Tibial nerve (tissue), 4 donors: ENCODE measurements around the gene APOL1. TPM values are rescaled to one million over a fixed set of nuclear protein-coding genes. Genes with fewer than 3 reads are reported as not detected.
"Not testable (repeated sequence)": the region's sequence is repeated elsewhere in the genome, so short reads cannot be mapped to it uniquely, and the experiment has no call there.

Source experiments
- DNase-seq, 2 donors: peaks; one replicate each; pipeline ENCODE4 v3.0.0-alpha.2; 2019; ENCODE audit warnings: low spot score in 2 of 2
- H3K27ac ChIP-seq, 4 donors: fragments of 200-600 bp; sonication (generic) in 3 of 4; one replicate each; pipeline ENCODE4 v1.5.1; 2017 to 2019; ENCODE audit warnings: mild to moderate bottlenecking in 1 of 4
- H3K27me3 ChIP-seq, 2 donors: fragments of 200-600 bp; sonication (generic) in 1 of 2; one replicate each; pipeline versions ENCODE4 v1.5.1 to v1.6.0; 2017 to 2019
- H3K36me3 ChIP-seq, 3 donors: fragments of 200-600 bp; sonication (generic); one replicate each; pipeline ENCODE4 v1.5.1; 2018 to 2019
- H3K4me1 ChIP-seq, 4 donors: fragments of 200-600 bp; sonication (generic) in 3 of 4; one replicate each; pipeline ENCODE4 v1.5.1; 2017 to 2019
- H3K4me3 ChIP-seq, 4 donors: fragments of 200-600 bp; sonication (generic) in 3 of 4; one replicate each; pipeline ENCODE4 v1.5.1; 2017 to 2019; ENCODE audit warnings: mild to moderate bottlenecking in 1 of 4, moderate library complexity in 1 of 4
- H3K9me3 ChIP-seq, 4 donors: fragments of 200-600 bp; sonication (generic) in 3 of 4; one replicate each; pipeline ENCODE4 v1.5.1; 2017 to 2019
- CTCF ChIP-seq, 5 experiments: fragments of 200-600 bp in 3 of 5; fragments of 450-650 bp in 2 of 5; sonication (generic) in 3 of 5; IDR thresholded peaks; one replicate each; pipeline ENCODE4 v1.5.1; 2016 to 2019; ENCODE audit warnings: antibody characterized with exemption in 5 of 5, mild to moderate bottlenecking in 3 of 5, moderate library complexity in 2 of 5
- EP300 ChIP-seq, 2 donors: sonication (generic); formaldehyde crosslinking; IDR thresholded peaks; one replicate each; pipeline ENCODE4 v1.6.1; 2017; ENCODE audit warnings: antibody characterized with exemption in 2 of 2, mild to moderate bottlenecking in 1 of 2
- POLR2A ChIP-seq, 2 donors: fragments of 450-650 bp; IDR thresholded peaks; one replicate each; pipeline ENCODE4 v1.6.1; 2017; ENCODE audit warnings: antibody characterized with exemption in 2 of 2, mild to moderate bottlenecking in 2 of 2, moderate library complexity in 2 of 2
- WGBS, 2 donors: methylation state at CpG; one replicate each; pipeline ENCODE4 v1.1.5; 2018; 5-methylcytosine and 5-hydroxymethylcytosine counted together
- total RNA-seq, 4 donors: library from RNA; depleted of rRNA; stranded (reverse); fragments of >200 nt; gene quantifications; one replicate each; pipeline ENCODE4 v1.1.0, GENCODE V29; 2016

APOL1 gene
- total RNA-seq, 4 donors from 2014 or later = 8.3 to 16.8 (median 10.1) TPM

DNA sequence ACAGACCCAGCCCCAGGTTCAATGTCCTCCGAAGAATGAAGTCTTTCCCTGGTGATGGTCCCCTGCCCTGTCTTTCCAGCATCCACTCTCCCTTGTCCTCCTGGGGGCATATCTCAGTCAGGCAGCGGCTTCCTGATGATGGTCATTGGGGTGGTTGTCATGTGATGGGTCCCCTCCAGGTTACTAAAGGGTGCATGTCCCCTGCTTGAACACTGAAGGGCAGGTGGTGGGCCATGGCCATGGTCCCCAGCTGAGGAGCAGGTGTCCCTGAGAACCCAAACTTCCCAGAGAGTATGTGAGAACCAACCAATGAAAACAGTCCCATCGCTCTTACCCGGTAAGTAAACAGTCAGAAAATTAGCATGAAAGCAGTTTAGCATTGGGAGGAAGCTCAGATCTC lies 14.1 kb downstream of the APOL1 start:
- Histone ChIP-seq H3K27ac (no peak overlapping the region), H3K9me3 (no peaks in the 10 kb centered on the region), H3K27me3 (no peaks in the 10 kb centered on the region), H3K36me3 (peaks cover 0 to 27% (median 9%) of the 10 kb centered on the region in 3 donors), H3K4me1 (peaks cover 0 to 6% (median 0%) of the 10 kb centered on the region in 4 donors), H3K4me3 (no peak overlapping the region)
- no peak for DNase-seq
- WGBS, 2 donors = 83 to 90% methylated on average over 4 of the region's 4 CpGs
- TF ChIP-seq CTCF (IDR thresholded peaks at IDR 0.05) (no peak), POLR2A (IDR thresholded peaks at IDR 0.05) (no peak), EP300 (IDR thresholded peaks at IDR 0.05) (no peak)

GRCh38 chr22:36267896-36268485 lies 15.1 kb downstream of the APOL1 start:
- peaks cover 0 to 24% (median 9%) of the 10 kb centered on the region in 3 donors for H3K36me3 ChIP-seq
- no peak overlapping the region for H3K4me3 ChIP-seq
- H3K27ac ChIP-seq = no peak overlapping the region
- DNase-seq = no peak
- H3K9me3 ChIP-seq = no peaks in the 10 kb centered on the region
- WGBS, 2 donors = 90 to 93% methylated on average over 11 of the region's 11 CpGs
- TF ChIP-seq CTCF (IDR thresholded peaks at IDR 0.05) (no peak), POLR2A (IDR thresholded peaks at IDR 0.05) (no peak), EP300 (IDR thresholded peaks at IDR 0.05) (no peak)
- H3K27me3 ChIP-seq = no peaks in the 10 kb centered on the region
- peaks cover 0 to 6% (median 0%) of the 10 kb centered on the region in 4 donors for H3K4me1 ChIP-seq

DNA sequence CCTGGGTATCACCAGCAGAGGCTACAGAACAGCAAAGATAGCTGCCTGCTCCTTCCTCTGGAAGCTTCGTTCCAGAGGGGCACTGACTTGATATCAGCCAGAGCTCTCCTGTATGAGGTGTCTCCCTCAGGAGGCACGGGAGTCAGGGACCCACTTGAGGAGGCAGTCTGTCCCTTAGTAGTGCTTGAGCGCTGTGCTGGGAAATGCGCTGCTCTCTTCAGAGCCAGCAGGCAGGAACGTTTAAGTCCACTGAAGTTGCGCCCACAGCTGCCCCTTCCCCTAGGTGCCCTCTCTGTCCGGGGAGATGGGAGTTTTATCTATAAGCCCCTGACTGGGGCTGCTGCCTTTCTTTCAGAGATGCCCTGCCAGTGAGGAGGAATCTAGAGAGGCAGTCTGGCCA lies 18.3 kb downstream of the APOL1 start:
- H3K27ac ChIP-seq, H3K27me3 ChIP-seq, DNase-seq, H3K4me3 ChIP-seq, H3K36me3 ChIP-seq, H3K4me1 ChIP-seq, H3K9me3 ChIP-seq: not testable (repeated sequence)
- WGBS, 2 donors = 77 to 88% methylated on average over 3 to 7 of the region's 7 CpGs

GRCh38 chr22:36271951-36272350 lies 19.0 kb downstream of the APOL1 start:
- H3K36me3 ChIP-seq, H3K4me1 ChIP-seq, H3K27me3 ChIP-seq, H3K9me3 ChIP-seq, DNase-seq, H3K4me3 ChIP-seq, H3K27ac ChIP-seq: not testable (repeated sequence)
- 83 to 86% methylated on average over 5 of the region's 5 CpGs for WGBS, 2 donors

- H3K36me3 ChIP-seq = no peaks in the 10 kb centered on the region
- H3K4me1 ChIP-seq = peaks cover 0 to 15% (median 5%) of the 10 kb centered on the region in 4 donors
- no peak for DNase-seq
- H3K27me3 ChIP-seq = no peaks in the 10 kb centered on the region
- no peak for TF ChIP-seq EP300 (IDR thresholded peaks at IDR 0.05)
- no peak for TF ChIP-seq CTCF (IDR thresholded peaks at IDR 0.05)
- no peak for TF ChIP-seq POLR2A (IDR thresholded peaks at IDR 0.05)
- no peak overlapping the region for H3K4me3 ChIP-seq
- no peak overlapping the region for H3K27ac ChIP-seq
- no peaks in the 10 kb centered on the region for H3K9me3 ChIP-seq
- 61 to 72% methylated on average over 5 of the region's 5 CpGs for WGBS, 2 donors
Observed at GRCh38 chr22:36274531-36274930, 21.6 kb downstream of the APOL1 start.

GRCh38 chr22:36277482-36278291 lies 24.8 kb downstream of the APOL1 start:
- H3K27ac ChIP-seq = peak overlapping the region in 2 of 4 donors; percentile 32 to 57
- H3K9me3 ChIP-seq = no peaks in the 10 kb centered on the region
- 28 to 31% methylated on average over 17 to 18 of the region's 18 CpGs for WGBS, 2 donors
- H3K27me3 ChIP-seq = no peaks in the 10 kb centered on the region
- TF ChIP-seq CTCF (IDR thresholded peaks at IDR 0.05) = peak; percentile 71 to 84 (median 80)
- TF ChIP-seq POLR2A (IDR thresholded peaks at IDR 0.05) = no peak
- H3K4me3 ChIP-seq = no peak overlapping the region
- peaks cover 0 to 26% (median 6%) of the 10 kb centered on the region in 3 donors for H3K36me3 ChIP-seq
- peaks cover 0 to 30% (median 5%) of the 10 kb centered on the region in 4 donors for H3K4me1 ChIP-seq
- peak in 1 of 2 donors; percentile 23 for DNase-seq
